GM19035 (cell line): ENCODE measurements around the gene EIF2D.

ENCODE experiments used
- ATAC-seq: cut with Tn5 transposase; IDR thresholded peaks from one replicate; pipeline ENCODE4 v1.9.1; 2021; ENCODE audit not compliant: unreplicated experiment

Gene EIF2D

DNA sequence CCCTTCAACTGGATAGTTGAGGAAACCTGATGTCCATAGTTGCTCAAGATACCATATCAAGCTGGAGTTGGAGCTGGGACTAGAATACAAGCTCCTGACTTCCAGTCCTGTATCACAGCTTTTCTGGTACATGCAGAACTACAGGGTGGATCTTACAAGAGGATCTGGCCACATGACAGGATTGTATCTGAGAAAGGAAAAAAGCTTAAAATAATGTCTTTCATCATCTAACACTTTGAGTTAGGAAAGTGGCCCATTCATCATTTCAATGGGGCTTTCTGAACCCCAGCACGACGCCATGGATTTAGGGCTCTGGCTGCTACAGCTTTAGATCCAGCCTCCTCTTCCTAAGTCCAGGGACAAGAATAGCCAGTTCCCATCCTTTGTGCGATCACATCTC lies 58.1 kb downstream of the EIF2D start:
- ATAC-seq = no peak

DNA sequence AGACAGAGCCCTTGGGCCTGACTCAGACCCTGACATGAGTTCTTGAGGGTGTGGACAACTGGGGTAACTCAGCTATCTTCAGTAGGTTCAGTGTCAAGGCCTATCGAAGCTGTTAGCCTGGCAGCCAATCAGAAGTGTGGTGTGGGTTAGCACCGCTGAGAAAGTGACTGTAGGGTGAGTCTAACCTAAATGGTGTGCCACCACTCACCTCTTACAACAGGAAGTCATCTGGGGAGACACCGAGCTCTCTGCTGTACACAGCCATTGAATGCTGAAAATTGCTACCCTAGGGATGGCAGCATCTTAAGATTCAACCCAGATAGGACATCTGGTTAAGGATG lies 60.3 kb downstream of the EIF2D start:
- ATAC-seq = no peak

DNA sequence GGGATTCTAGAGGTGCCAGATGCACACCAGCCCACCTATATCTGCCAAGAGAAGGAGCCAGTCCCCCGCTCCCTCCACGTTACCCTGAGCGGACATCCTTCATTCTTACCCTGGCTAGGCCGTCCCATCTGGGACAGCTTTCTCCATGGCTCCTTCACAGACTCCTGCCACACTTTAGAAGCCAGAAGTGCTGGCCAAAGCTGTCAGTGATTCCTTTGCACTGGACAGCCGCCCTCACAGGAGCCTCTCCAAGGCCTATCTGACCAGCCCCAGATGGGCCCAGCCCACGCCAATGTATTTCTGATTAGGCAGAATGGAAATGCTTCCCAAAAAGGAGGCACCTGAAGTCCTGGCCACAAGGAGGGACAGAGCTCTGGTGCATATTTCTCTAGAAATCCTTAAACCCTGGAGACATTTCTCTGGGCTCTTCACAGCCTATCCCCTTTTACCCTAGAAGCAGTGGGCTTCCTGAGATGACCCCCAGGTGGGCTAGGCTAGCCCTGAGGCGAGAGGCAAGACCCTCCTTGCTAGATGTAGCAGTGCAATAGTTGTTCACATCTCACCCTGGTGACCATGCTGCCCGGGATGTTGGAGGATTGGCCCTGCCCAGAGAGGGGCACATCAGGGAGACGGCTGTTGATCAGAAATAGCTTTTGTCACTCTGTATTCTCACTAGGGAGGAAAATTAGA lies 60.8 kb downstream of the EIF2D start:
- ATAC-seq = no peak

DNA sequence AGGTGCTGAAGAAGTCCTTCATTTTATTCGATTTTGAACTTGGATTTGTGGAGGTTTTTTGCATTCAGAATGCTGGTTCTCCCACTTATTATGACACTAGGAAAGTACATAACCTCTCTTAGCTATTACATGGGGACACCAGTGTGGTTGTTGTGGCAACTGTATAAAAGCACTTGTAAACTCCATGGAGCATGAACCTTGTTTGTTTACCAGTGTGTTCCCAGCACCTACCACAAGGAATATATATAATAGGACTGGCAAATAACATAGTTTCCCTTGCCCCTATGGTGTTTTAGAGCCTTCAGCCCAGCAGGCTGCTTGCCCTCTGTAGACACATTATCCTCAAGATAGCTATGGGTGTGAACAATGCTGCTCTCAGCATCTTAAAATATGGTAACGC lies 61.8 kb downstream of the EIF2D start:
- no peak for ATAC-seq

GRCh38 chr1:206547104-206547503 lies 65.2 kb downstream of the EIF2D start:
- no peak for ATAC-seq

- ATAC-seq = no peak
These were observed 66.9 kb downstream of the EIF2D start for GRCh38 chr1:206545351-206545750.

- no peak for ATAC-seq
These were observed 67.6 kb downstream of the EIF2D start for GRCh38 chr1:206544562-206545257.
